Measurements from ENCODE around the gene KEL. TPM values are rescaled to one million over a fixed set of nuclear protein-coding genes. Genes with fewer than 3 reads are reported as not detected.
A peak's percentile ranks its signal among the peaks of the same experiment; 100 is the strongest.

Gene KEL
- total RNA-seq, 1 experiment from 2014 or later = 0.91 TPM

- no peaks in the 10 kb centered on the region for H3K9me3 ChIP-seq (ENCODE audit: control insufficient read depth in 1 of 2, insufficient read depth in 1 of 2, low read depth in 1 of 2, low read length in 2 of 2)
- peak; percentile 12; the same call in 1 of the 2 replicates for ATAC-seq
- no peak overlapping the region for H2AFZ ChIP-seq (ENCODE audit: low read depth, low read length, poor library complexity, severe bottlenecking)
- ChIA-PET POLR2A (no interaction called here), CTCF (interaction anchor here (1.2 to 1.8 kb wide), 2 partner anchors 85 kb away, joined by 4 to 5 read pairs; no protein-coding TSS in a partner anchor), RAD21 (ENCODE audit: low non-redundant PET in 1 of 2, low total read pairs in 2 of 2, uncharacterized antibody in 2 of 2, unreplicated experiment in 2 of 2) (no interaction called here)
- H3K4me1 ChIP-seq (ENCODE audit: control insufficient read depth in 1 of 2, insufficient read depth in 2 of 2, low read length in 2 of 2) = peaks cover 15% of the 10 kb centered on the region in 2 experiments
- no peaks in the 10 kb centered on the region for H3K79me2 ChIP-seq (ENCODE audit: insufficient read depth, low read length)
- BruUV-seq (replicated peaks) = no TSS peak
- peak overlapping the region; percentile 9; the same call in 1 of the 2 replicates for H3K27ac ChIP-seq (ENCODE audit: low read depth, low read length)
- no peaks in the 10 kb centered on the region for H3K27me3 ChIP-seq (ENCODE audit: insufficient read depth, low read length)
- no peaks in the 10 kb centered on the region for H3K9me2 ChIP-seq (ENCODE audit: insufficient read depth)
- no peaks in the 10 kb centered on the region for H3K36me3 ChIP-seq (ENCODE audit: control insufficient read depth in 1 of 2, insufficient read depth in 2 of 2, low read length in 2 of 2)
- H3K4me2 ChIP-seq (ENCODE audit: low read length) = peak overlapping the region; percentile 53
- TF ChIP-seq EZH2phosphoT487 (IDR thresholded peaks at IDR 0.05; ENCODE audit: borderline replicate concordance) (no peak), CEBPB (IDR thresholded peaks at IDR 0.05; ENCODE audit: low read depth) (no peak), ZFX (IDR thresholded peaks at IDR 0.05) (no peak), JUND (IDR thresholded peaks at IDR 0.05) (no peak)
- DNase-seq (ENCODE audit: low read depth, low spot score) = no peak
- no peaks in the 10 kb centered on the region for H4K20me1 ChIP-seq (ENCODE audit: insufficient read depth)
- no peak overlapping the region for H3K9ac ChIP-seq (ENCODE audit: low read length)
- intact Hi-C loops (cut with micrococcal nuclease) = no loop called here
- H3K4me3 ChIP-seq (replicated peaks in 1 of 2; ENCODE audit: low read depth in 1 of 2, low read length in 2 of 2) = no peak overlapping the region
Observed at GRCh38 chr7:142957723-142958122, 4.4 kb downstream of the KEL start.

DNA sequence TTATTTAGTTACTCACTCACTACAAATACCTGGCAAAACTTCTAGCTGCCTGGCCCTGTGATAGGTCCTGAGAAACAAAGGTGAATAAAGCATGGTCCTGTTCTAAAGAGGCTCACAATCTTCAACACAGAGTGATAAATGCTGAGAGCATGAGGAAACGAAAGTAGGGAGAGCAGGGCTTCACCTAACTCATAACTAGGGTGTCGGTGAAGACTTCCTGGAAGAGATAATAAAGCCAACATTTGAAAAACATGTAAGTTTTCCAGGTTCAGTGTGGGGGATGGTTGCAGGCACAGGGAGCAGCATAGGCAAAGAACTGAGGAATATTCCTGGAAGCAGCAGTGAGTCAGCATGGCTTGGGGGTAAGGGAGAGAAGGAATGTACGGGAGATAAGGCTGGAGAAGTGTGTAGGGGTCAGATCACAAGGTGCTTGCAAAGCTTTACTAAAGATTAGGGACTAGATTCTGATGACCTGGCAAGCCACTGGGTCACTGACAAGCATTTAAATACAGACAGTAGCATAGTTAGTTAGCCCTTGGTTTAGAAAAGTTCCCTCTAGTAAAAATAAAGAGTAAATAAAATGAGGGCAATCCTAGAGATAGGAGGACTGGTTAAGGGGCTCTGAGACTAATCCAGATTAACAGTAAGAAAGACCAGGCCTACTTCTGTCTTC lies 5.1 kb downstream of the KEL start:
- peaks cover 15% of the 10 kb centered on the region in 2 experiments for H3K4me1 ChIP-seq (ENCODE audit: control insufficient read depth in 1 of 2, insufficient read depth in 2 of 2, low read length in 2 of 2)
- H3K9ac ChIP-seq (ENCODE audit: low read length) = no peak overlapping the region
- peak; percentile 86 for ATAC-seq
- H3K27me3 ChIP-seq (ENCODE audit: insufficient read depth, low read length) = no peaks in the 10 kb centered on the region
- DNase-seq (ENCODE audit: low read depth, low spot score) = peak; percentile 10
- H3K36me3 ChIP-seq (ENCODE audit: control insufficient read depth in 1 of 2, insufficient read depth in 2 of 2, low read length in 2 of 2) = no peaks in the 10 kb centered on the region
- TF ChIP-seq, protein P1, sequence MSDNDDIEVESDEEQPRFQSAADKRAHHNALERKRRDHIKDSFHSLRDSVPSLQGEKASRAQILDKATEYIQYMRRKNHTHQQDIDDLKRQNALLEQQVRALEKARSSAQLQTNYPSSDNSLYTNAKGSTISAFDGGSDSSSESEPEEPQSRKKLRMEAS (IDR thresholded peaks at IDR 0.05) = peak; percentile 40; the same call in 1 of the 2 replicates
- no peak for TF ChIP-seq CEBPB (IDR thresholded peaks at IDR 0.05; ENCODE audit: low read depth)
- TF ChIP-seq JUND (IDR thresholded peaks at IDR 0.05) = 0 out of 2 replicates have a peak, but pooled peaks have one; percentile 26
- TF ChIP-seq, protein P2, sequence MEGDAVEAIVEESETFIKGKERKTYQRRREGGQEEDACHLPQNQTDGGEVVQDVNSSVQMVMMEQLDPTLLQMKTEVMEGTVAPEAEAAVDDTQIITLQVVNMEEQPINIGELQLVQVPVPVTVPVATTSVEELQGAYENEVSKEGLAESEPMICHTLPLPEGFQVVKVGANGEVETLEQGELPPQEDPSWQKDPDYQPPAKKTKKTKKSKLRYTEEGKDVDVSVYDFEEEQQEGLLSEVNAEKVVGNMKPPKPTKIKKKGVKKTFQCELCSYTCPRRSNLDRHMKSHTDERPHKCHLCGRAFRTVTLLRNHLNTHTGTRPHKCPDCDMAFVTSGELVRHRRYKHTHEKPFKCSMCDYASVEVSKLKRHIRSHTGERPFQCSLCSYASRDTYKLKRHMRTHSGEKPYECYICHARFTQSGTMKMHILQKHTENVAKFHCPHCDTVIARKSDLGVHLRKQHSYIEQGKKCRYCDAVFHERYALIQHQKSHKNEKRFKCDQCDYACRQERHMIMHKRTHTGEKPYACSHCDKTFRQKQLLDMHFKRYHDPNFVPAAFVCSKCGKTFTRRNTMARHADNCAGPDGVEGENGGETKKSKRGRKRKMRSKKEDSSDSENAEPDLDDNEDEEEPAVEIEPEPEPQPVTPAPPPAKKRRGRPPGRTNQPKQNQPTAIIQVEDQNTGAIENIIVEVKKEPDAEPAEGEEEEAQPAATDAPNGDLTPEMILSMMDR (IDR thresholded peaks at IDR 0.05 in 2 of 3, conservative IDR thresholded peaks at IDR 0.05 in 1 of 3; ENCODE audit: borderline replicate concordance in 1 of 3, insufficient read depth in 1 of 3, low read depth in 2 of 3, low read length in 2 of 3) = no peak
- TF ChIP-seq SP1 (IDR thresholded peaks at IDR 0.05; ENCODE audit: low read depth) = peak; percentile 53
- TF ChIP-seq CBX3 (IDR thresholded peaks at IDR 0.05; ENCODE audit: low read depth) = 0 out of 2 replicates have a peak, but pooled peaks have one; percentile 19
- TF ChIP-seq FOSL1 (IDR thresholded peaks at IDR 0.05; ENCODE audit: low read depth) = 0 out of 2 replicates have a peak, but pooled peaks have one; percentile 24
- TF ChIP-seq, protein P3, sequence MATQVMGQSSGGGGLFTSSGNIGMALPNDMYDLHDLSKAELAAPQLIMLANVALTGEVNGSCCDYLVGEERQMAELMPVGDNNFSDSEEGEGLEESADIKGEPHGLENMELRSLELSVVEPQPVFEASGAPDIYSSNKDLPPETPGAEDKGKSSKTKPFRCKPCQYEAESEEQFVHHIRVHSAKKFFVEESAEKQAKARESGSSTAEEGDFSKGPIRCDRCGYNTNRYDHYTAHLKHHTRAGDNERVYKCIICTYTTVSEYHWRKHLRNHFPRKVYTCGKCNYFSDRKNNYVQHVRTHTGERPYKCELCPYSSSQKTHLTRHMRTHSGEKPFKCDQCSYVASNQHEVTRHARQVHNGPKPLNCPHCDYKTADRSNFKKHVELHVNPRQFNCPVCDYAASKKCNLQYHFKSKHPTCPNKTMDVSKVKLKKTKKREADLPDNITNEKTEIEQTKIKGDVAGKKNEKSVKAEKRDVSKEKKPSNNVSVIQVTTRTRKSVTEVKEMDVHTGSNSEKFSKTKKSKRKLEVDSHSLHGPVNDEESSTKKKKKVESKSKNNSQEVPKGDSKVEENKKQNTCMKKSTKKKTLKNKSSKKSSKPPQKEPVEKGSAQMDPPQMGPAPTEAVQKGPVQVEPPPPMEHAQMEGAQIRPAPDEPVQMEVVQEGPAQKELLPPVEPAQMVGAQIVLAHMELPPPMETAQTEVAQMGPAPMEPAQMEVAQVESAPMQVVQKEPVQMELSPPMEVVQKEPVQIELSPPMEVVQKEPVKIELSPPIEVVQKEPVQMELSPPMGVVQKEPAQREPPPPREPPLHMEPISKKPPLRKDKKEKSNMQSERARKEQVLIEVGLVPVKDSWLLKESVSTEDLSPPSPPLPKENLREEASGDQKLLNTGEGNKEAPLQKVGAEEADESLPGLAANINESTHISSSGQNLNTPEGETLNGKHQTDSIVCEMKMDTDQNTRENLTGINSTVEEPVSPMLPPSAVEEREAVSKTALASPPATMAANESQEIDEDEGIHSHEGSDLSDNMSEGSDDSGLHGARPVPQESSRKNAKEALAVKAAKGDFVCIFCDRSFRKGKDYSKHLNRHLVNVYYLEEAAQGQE (IDR thresholded peaks at IDR 0.05; ENCODE audit: low read depth) = no peak
- H3K4me2 ChIP-seq (ENCODE audit: low read length) = peak overlapping the region; percentile 53
- ChIA-PET POLR2A (no interaction called here), CTCF (interaction anchor here (1.0 to 1.8 kb wide), 4 partner anchors 10 to 146 kb away, joined by 3 to 5 read pairs (median 4); no protein-coding TSS in a partner anchor), RAD21 (ENCODE audit: low non-redundant PET in 1 of 2, low total read pairs in 2 of 2, uncharacterized antibody in 2 of 2, unreplicated experiment in 2 of 2) (no interaction called here)
- no peaks in the 10 kb centered on the region for H3K9me3 ChIP-seq (ENCODE audit: control insufficient read depth in 1 of 2, insufficient read depth in 1 of 2, low read depth in 1 of 2, low read length in 2 of 2)
- H4K20me1 ChIP-seq (ENCODE audit: insufficient read depth) = no peaks in the 10 kb centered on the region
- H3K4me3 ChIP-seq (replicated peaks in 1 of 2; ENCODE audit: low read depth in 1 of 2, low read length in 2 of 2) = no peak overlapping the region
- intact Hi-C loops (cut with micrococcal nuclease) = no loop called here
- peak overlapping the region; percentile 59 for H2AFZ ChIP-seq (ENCODE audit: low read depth, low read length, poor library complexity, severe bottlenecking)
- no peaks in the 10 kb centered on the region for H3K79me2 ChIP-seq (ENCODE audit: insufficient read depth, low read length)
- peak overlapping the region; percentile 9; the same call in 1 of the 2 replicates for H3K27ac ChIP-seq (ENCODE audit: low read depth, low read length)
- H3K9me2 ChIP-seq (ENCODE audit: insufficient read depth) = no peaks in the 10 kb centered on the region
- BruUV-seq (replicated peaks) = no TSS peak

Data from HCT116 (cell line).